ENCODE data around the gene NDUFS7.
"Not testable (repeated sequence)": the region's sequence is repeated elsewhere in the genome, so short reads cannot be mapped to it uniquely, and the experiment has no call there.

NDUFS7 gene

DNA sequence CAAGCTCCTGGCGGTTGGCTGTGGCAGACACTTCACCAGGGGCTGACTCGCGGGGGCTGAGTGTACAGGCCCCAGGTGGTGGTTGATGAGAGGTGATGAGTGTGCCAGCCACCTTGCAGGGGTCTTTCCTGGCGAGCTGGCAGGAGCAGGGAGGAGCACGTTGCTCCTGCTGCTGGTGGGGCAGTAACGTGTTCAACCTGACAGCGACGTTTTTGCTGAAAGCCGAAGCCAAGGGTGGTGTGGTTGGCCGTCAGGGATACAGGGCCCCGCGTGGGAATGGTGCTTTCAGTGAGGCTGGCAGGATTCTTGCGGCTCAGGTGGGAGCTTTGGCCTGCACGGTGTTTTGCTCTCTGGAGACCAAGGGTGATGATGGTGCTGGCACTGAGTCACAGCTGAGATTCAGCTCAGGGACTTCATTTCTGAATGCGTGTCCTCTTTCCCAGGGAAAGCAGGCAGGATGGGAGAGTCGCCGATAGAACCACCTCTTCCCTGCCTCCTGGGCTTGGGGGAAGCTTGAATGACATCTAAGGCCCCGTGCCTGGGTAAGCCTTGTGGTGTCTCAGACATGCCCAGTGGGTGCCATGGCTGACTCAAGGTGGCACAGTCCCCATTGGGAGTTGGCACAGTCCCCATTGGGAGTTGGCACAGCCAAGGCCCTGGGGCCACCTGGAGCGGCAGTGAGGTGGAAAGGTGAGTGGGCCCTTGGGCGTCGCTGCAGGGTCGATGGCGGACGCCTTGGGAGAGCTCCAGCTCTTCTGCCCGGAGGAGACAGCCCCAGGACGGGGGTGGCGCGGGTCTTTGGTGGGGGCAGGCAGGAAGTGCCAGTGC lies 32.5 kb downstream of the NDUFS7 start:
- in situ Hi-C loops (cut with MboI; ENCODE audit: low sequenced_read_pairs), result no loop called here

DNA sequence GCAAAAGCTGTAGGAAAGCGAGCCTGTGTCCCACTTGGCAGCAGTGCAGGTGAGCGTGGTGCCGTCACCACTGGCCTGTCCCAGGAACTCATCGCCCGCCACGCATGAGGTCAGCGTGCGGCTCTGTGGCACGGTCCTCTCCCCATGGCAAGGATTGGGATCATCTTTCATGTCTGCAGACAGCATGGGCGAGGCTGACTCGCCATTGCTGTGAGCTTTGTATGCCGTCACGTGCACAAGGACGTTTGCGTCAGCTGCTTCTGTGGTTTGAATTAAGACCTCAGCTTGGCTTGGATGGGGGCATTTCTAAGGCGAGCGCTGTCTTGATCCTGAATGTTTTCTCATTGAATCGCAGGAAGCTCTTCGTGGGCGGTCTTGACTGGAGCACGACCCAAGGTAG lies 33.4 kb downstream of the NDUFS7 start:
- in situ Hi-C loops (cut with MboI; ENCODE audit: low sequenced_read_pairs), result no loop called here

DNA sequence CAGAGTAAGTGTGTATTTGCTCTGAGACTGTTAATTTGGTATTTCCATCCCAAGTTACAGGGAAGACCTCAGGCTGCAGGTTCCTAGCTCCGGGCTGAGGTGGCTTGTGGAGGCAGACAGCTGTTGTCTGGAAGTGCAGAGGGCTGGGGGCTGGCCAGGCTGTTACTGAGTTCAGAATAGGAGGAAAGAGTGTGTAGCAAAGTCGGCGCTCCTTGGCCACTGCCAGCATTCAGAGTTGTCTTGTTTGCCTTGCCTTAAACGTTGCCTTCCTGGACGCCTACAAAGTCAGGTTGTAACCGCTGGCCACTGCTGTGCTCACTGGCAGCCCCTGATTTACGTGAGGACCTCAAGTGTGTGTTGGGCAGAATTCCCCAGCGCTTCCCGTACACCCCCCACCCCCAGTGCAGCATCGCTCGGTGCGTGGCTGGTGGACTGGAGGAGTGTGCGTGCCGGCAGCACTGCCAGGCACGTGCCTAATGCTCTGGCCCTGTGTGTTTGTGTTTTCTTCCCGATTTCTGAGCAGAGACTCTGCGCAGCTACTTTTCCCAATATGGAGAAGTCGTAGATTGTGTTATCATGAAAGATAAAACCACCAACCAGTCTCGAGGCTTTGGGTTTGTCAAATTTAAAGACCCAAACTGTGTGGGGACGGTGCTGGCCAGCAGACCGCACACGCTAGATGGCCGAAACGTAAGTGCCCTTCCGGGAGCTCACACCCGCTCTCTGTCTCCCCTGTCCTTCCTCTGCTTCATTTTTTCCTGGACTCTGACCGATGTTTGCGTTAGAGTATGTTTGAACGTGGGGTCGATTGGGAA lies 34.2 kb downstream of the NDUFS7 start:
- in situ Hi-C loops (cut with MboI; ENCODE audit: low sequenced_read_pairs), result no loop called here

GRCh38 chr19:1418496-1418775 lies 34.7 kb downstream of the NDUFS7 start:
- in situ Hi-C loops (cut with MboI; ENCODE audit: low sequenced_read_pairs), result no loop called here

- in situ Hi-C loops (cut with MboI; ENCODE audit: low sequenced_read_pairs), result no loop called here
Measured at GRCh38 chr19:1418951-1419738, 35.4 kb downstream of the NDUFS7 start.

GRCh38 chr19:1420085-1420484 lies 36.4 kb downstream of the NDUFS7 start:
- in situ Hi-C loops (cut with MboI; ENCODE audit: low sequenced_read_pairs), result not testable (repeated sequence)

DNA sequence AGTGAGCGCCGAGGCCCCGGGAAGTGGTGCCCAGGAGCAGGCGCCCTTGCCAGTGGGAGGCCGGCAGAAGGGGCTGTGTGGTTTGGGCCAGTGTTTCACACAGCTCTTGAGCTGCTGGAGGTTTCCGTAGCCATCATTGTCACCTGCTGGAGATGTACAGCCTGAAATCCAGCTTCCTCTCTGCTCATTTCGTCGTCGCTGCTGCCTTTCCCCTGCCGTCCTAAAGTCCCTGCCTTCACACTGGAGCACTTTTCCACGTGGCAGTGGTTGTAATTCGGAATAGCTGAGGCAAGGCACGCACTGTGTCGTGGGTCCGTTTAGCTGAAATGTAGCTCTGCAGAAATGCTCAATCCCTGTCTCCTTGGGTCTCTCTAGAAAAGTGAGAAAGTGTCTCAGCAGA lies 36.9 kb downstream of the NDUFS7 start:
- in situ Hi-C loops (cut with MboI; ENCODE audit: low sequenced_read_pairs), result no loop called here

DNA sequence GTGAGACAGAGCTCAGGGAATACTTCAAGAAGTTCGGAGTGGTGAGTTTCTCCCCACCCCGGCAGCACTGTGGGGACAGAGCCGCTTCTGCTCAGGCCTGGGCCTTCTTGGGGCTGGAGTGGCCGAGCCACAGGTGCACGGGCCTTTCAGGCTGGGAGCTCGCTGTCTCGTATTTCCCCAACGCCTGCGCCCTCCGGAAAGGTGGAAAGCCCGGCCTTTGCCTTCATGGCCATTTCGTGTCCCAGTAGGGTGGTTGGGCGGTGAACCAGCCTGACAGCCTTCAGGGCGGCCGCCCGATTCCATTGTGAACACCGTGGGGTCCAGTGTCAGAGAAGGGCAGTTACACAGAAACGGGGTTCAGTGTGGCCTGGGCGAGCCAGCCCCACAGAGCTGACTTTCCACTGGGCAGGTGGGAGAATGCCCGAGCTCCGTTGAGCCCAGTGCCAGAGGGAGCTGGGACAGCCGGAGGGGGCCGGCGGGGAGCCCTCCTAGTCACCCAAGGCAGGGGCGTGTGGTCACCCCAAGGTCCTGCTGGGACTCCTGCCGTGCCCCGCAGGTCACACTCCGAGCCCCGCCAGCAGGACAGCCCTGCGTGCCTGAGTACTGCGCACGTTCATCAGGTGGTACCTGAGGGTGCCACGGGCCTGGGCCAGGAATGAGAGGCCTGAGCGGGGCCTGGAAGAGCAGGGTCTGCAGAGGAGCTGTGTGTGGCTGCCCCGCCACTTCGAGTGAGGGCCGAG lies 37.7 kb downstream of the NDUFS7 start:
- in situ Hi-C loops (cut with MboI; ENCODE audit: low sequenced_read_pairs), result no loop called here

DNA sequence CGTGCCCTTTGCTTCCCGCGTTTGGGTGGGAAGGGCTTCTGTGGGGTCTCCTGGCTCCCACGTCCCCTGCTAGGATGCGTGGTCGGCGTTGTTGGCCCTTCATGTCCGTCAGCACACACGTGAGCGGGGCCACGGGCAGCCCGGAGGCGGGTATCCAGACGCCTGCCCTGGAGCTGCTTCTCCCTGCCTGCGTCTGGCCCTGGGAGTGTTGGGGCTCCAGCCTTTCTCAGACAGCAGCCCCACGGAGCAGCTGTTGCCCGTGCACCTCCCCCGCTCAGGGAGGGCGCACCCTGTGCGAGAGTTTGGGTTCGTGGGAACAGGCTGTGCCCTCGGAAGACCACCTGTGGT lies 38.2 kb downstream of the NDUFS7 start:
- in situ Hi-C loops (cut with MboI; ENCODE audit: low sequenced_read_pairs), result no loop called here

DNA sequence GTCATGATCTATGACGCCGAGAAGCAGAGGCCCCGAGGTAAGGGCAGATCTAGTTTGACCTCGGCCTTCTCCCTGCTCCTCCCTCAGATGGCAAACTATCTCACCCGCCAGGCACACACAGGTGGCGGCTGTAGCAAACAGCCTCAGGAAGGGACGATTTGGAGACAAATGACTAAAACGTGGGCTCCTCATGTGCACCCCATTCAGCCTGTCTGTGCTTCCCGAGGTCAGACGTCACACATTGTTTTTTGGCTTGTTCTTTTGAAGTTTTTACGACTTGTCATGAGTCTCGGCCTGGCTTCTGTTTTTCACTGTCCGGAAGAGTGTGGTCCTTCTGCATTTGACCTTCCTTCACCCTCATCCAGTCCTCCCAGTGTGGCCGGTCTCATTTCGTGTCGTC lies 38.7 kb downstream of the NDUFS7 start:
- in situ Hi-C loops (cut with MboI; ENCODE audit: low sequenced_read_pairs), result no loop called here

- in situ Hi-C loops (cut with MboI; ENCODE audit: low sequenced_read_pairs), result no loop called here
Measured at GRCh38 chr19:1422943-1423342, 39.2 kb downstream of the NDUFS7 start.

DNA sequence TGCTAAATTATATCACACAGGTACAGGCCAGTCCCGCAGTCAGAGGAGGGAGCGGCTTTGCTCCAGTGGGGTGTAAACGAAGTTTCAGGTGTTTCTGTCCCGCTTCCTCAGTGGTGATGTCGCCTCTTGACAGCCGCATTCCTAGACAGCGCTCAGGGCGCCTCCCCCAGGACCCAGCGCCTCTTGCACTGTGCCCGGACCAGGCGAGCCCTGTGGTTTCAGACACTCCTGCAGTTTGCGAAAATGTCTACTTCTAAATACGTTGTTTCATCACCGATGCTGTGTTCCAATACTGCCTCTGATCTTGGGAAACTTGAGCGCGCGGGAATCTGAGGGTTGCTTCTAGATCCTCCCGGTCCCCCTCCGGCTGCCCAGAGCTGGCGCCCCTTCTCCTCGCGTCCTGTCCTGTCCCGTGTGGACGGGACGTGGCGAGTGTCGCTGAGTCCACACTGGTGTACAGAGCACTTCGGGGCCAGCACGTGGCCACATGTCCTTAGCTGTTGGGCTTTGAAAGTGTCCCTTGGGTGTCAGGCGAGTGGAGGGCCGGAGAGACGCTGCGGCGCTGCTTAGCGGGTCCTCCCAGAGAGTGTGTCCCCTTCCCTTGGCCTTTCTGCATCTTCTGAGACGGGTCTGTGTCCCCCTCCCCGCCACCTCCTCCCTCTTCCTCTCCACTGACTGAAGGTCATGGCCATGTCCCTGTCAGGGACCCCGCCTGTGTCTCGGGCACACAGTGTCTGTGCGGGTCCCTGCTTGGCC lies 39.9 kb downstream of the NDUFS7 start:
- in situ Hi-C loops (cut with MboI; ENCODE audit: low sequenced_read_pairs), result no loop called here

DNA sequence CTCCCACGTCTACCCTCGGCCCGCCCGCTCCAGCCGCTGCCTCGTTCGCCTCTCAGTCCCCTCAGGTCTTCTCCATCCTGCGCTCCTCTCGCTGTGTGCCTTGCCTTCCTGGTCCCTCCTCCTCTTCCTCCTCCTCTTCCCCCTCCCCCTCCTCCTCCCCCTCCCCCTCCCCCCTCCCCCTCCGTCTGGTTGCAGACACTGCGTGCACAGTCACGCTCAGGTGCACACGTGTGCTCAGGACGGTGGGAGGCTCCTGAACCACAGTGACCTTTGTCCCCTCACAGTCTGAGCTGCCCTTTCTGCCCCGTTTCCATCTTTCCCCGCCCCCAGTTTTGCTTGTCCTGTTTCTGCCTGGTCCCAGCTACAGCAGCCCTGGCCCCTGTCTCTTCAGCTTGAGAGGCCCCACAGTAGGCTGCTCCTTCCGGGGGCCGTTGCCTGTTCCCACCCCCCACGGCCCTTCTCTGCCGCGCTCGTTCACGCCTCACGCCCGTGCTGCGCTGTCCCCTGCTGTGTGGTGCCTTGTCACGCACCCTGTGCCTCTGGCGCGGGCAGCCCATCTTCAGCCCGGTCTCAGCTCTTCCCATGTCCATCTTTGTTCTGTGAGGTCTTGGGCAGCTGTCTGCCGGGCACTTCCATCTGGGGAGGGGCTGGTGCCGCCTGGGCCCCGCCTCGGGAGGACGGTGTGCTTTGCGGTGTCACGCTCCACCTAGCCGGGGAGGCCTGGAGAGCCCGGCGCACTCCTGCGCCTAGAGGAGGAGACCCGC lies 40.7 kb downstream of the NDUFS7 start:
- in situ Hi-C loops (cut with MboI; ENCODE audit: low sequenced_read_pairs), result no loop called here

GRCh38 chr19:1425102-1425837 lies 41.6 kb downstream of the NDUFS7 start:
- in situ Hi-C loops (cut with MboI; ENCODE audit: low sequenced_read_pairs), result no loop called here

GRCh38 chr19:1425902-1426301 lies 42.2 kb downstream of the NDUFS7 start:
- in situ Hi-C loops (cut with MboI; ENCODE audit: low sequenced_read_pairs), result no loop called here

DNA sequence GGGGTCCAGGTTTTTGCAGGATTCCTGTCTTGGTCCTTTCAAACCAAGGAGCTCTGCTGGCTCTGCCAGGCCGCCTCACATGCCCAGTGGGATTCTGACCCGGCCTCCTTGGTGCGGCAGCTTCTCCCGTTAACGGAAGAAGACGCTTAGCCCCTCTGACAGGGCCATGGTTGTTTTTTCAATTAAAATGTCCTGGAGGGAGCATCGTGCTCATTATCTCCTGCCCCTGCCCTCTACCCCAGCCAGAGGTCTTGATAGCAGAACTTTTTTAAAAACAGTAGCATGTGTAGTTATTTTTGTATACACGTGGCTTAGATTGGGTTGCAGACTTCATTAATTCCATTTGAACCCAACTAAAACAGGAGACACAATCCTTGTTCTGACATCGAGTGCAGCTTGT lies 43.0 kb downstream of the NDUFS7 start:
- in situ Hi-C loops (cut with MboI; ENCODE audit: low sequenced_read_pairs), result no loop called here

GRCh38 chr19:1427221-1427920 lies 43.7 kb downstream of the NDUFS7 start:
- in situ Hi-C loops (cut with MboI; ENCODE audit: low sequenced_read_pairs), result no loop called here

- in situ Hi-C loops (cut with MboI; ENCODE audit: low sequenced_read_pairs), result no loop called here
Measured at GRCh38 chr19:1428738-1429391, 45.2 kb downstream of the NDUFS7 start.

Measured in HL-60/S4 treated with retinoic acid at 250 ng/mL for 4 days and 3 days (cell line).